Tibial nerve (tissue), 4 donors: ENCODE measurements around the gene CIZ1.

Experiments used
- EP300 ChIP-seq, 2 donors: sonication (generic); formaldehyde crosslinking; IDR thresholded peaks; one replicate each; pipeline ENCODE4 v1.6.1; 2017; ENCODE audit warnings: antibody characterized with exemption in 2 of 2, mild to moderate bottlenecking in 1 of 2
- TF ChIP-seq, protein P1 (sequence below), 5 experiments: fragments of 200-600 bp in 3 of 5; fragments of 450-650 bp in 2 of 5; sonication (generic) in 3 of 5; IDR thresholded peaks; one replicate each; pipeline ENCODE4 v1.5.1; 2016 to 2019; ENCODE audit warnings: antibody characterized with exemption in 5 of 5, mild to moderate bottlenecking in 3 of 5, moderate library complexity in 2 of 5

GRCh38 chr9:128208386-128208785, 17.0 kb upstream of the CIZ1 start:
- TF ChIP-seq, protein P1, sequence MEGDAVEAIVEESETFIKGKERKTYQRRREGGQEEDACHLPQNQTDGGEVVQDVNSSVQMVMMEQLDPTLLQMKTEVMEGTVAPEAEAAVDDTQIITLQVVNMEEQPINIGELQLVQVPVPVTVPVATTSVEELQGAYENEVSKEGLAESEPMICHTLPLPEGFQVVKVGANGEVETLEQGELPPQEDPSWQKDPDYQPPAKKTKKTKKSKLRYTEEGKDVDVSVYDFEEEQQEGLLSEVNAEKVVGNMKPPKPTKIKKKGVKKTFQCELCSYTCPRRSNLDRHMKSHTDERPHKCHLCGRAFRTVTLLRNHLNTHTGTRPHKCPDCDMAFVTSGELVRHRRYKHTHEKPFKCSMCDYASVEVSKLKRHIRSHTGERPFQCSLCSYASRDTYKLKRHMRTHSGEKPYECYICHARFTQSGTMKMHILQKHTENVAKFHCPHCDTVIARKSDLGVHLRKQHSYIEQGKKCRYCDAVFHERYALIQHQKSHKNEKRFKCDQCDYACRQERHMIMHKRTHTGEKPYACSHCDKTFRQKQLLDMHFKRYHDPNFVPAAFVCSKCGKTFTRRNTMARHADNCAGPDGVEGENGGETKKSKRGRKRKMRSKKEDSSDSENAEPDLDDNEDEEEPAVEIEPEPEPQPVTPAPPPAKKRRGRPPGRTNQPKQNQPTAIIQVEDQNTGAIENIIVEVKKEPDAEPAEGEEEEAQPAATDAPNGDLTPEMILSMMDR (IDR thresholded peaks at IDR 0.05): no peak
- TF ChIP-seq EP300 (IDR thresholded peaks at IDR 0.05): no peak
